HEK293 (cell line): ENCODE data around the gene CCDC195.

Source experiments
- FEZF1 ChIP-seq: fragments of 450-650 bp; formaldehyde crosslinking; IDR thresholded peaks from 2 replicates; pipeline ENCODE4 v1.5.1; 2016; ENCODE audit warnings: missing biosample characterization, missing genetic modification characterization
- SP3 ChIP-seq: fragments of 450-650 bp; formaldehyde crosslinking; IDR thresholded peaks from 2 replicates; pipeline ENCODE4 v1.5.1; 2016; ENCODE audit warnings: missing biosample characterization, missing genetic modification characterization
- ZNF184 ChIP-seq: fragments of 450-650 bp; IDR thresholded peaks from 2 replicates; pipeline ENCODE4 v1.5.1; 2018; ENCODE audit warnings: missing biosample characterization, mild to moderate bottlenecking, missing genetic modification characterization
- ZNF280D ChIP-seq: fragments of 450-650 bp; formaldehyde crosslinking; IDR thresholded peaks from 2 replicates; pipeline ENCODE4 v1.5.1; 2016; ENCODE audit warnings: missing biosample characterization, missing genetic modification characterization

DNA sequence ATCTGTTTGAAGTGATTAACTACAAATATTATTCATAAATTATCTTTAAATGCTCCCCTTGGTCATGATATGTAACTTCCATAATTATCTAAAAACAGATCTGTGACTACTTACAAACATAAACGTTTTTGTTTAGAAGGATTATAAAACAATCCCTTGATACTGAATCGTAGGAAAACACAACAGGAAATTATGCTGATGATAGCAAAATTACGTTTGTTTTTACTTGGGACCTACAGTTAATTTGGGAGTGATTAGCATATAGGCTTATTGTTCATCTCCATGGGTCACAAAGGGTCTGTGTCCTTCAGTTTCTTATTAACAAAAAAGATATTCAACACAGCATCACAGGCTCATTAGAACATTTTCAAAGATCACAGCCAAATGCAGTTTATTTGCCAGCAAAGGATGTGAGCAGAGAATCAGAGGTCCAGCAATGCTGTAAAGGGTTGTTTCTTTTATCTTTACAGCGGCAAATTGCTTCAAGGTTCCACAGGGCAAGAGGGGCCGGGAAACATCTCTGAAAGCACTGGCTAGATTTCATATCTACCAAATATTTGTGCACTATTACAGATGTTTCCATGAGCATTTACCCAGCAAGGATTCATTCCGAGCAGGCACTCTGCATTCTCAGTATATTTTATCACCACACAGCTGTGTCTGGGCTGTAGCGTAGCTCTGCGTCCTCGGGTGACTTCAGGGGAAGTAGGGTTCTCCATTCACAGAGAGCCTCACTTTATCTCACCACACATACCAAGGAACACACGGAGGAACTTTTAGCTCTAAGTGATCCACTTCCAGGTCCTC is 4.1 kb downstream of the CCDC195 start:
- TF ChIP-seq ZNF280D (no peak), SP3 (tag by site-specific recombination) (no peak), ZNF184 (no peak), FEZF1 (no peak)
